GM12878 (cell line): ENCODE data around the gene LYRM4. TPM values are rescaled to one million over a fixed set of nuclear protein-coding genes. Genes with fewer than 3 reads are reported as not detected.

Source experiments
- ATAC-seq: fragments of 200-7000 bp; cut with Tn5 transposase; 3 replicates; pipeline ENCODE4 v1.9.1; 2020; ENCODE audit warnings: mild to moderate bottlenecking, moderate library complexity
- BruUV-seq: library from RNA; stranded (reverse); fragments of 400-500 nt; replicated peaks from 2 replicates; lab custom pipeline; 2021; lab: Mats Ljungman, UMichigan
- CTCF ChIA-PET: fragments of 300-600 bp; sonication (Branson Sonifier 250); formaldehyde crosslinking; extraction: SDS; loops from one replicate; lab custom pipeline; 2021; ENCODE audit warnings: inconsistent platforms; lab: Yijun Ruan, JAX
- POLR2A ChIA-PET: fragments of 350-600 bp; formaldehyde crosslinking; extraction: SDS; loops from one replicate; lab custom pipeline; 2021; ENCODE audit warnings: inconsistent platforms; lab: Charles Lee
- RAD21 ChIA-PET: fragments of 300-600 bp; sonication (Branson Sonifier 250); formaldehyde crosslinking; loops from one replicate; lab custom pipeline; 2023; ENCODE audit warnings: antibody characterized with exemption; ENCODE audit not compliant: unreplicated experiment; lab: Charles Lee
- SMC1A ChIA-PET: fragments of 300-600 bp; sonication (Branson Sonifier 250); formaldehyde crosslinking; loops from one replicate; lab custom pipeline; 2023; ENCODE audit not compliant: unreplicated experiment, uncharacterized antibody; lab: Charles Lee
- DNase-seq: peaks from one replicate; pipeline ENCODE4 v3.0.0-alpha.2; 2011; ENCODE audit warnings: low read depth, low spot score
- FAIRE-seq: peaks from 3 replicates; lab custom pipeline; 2011; peaks lifted over from hg19 to GRCh38; lab: Jason Lieb, UNC
- H2AFZ ChIP-seq: 2 replicates; pipeline ENCODE4 v1.6.0; 2011; ENCODE audit warnings: low read depth, low read length, control low read depth; ENCODE audit not compliant: control insufficient read depth
- H3K27ac ChIP-seq: 2 replicates; pipeline ENCODE4 v1.5.1; 2011; ENCODE audit warnings: control low read depth; ENCODE audit not compliant: control insufficient read depth, insufficient read depth
- H3K27me3 ChIP-seq, 2 experiments: replicated peaks in 1 of 2; 2 replicates each; pipeline versions ENCODE4 v1.6.0 to v1.6.1; 2011; ENCODE audit warnings: low read length in 1 of 2; ENCODE audit not compliant: control insufficient read depth in 2 of 2, insufficient read depth in 2 of 2
- H3K36me3 ChIP-seq, 2 experiments: 2 replicates each; pipeline ENCODE4 v1.5.1; 2011; ENCODE audit warnings: low read length in 1 of 2; ENCODE audit not compliant: control insufficient read depth in 2 of 2, insufficient read depth in 2 of 2
- H3K4me1 ChIP-seq: 2 replicates; pipeline ENCODE4 v1.6.1; 2011; ENCODE audit warnings: mild to moderate bottlenecking, low read length, moderate library complexity, mixed read lengths; ENCODE audit not compliant: control insufficient read depth, insufficient read depth
- H3K4me2 ChIP-seq: 2 replicates; pipeline ENCODE4 v1.6.0; 2011; ENCODE audit warnings: control low read depth; ENCODE audit not compliant: control insufficient read depth, insufficient read depth
- H3K4me3 ChIP-seq: fragments of 200-600 bp; sonication (generic); 2 replicates; pipeline ENCODE4 v1.5.1; 2016
- H3K79me2 ChIP-seq: 2 replicates; pipeline ENCODE4 v1.6.0; 2011; ENCODE audit warnings: low read length; ENCODE audit not compliant: control insufficient read depth, insufficient read depth
- H3K9ac ChIP-seq: 2 replicates; pipeline ENCODE4 v1.8.0; 2011; ENCODE audit warnings: low read length, control low read depth, mixed read lengths; ENCODE audit not compliant: control insufficient read depth, insufficient read depth
- H3K9me3 ChIP-seq: replicated peaks from 3 replicates; pipeline ENCODE4 v1.5.1; 2011; ENCODE audit warnings: mild to moderate bottlenecking, low read length; ENCODE audit not compliant: control insufficient read depth, insufficient read depth
- H4K20me1 ChIP-seq: 2 replicates; pipeline ENCODE4 v1.6.0; 2011; ENCODE audit not compliant: control insufficient read depth, insufficient read depth
- DPF2 ChIP-seq: fragments of 450-650 bp; IDR thresholded peaks from 2 replicates; pipeline ENCODE4 v1.6.1; 2017; ENCODE audit warnings: mild to moderate bottlenecking
- ELK1 ChIP-seq: IDR thresholded peaks from 2 replicates; pipeline ENCODE4 v1.6.1; 2012; ENCODE audit warnings: low read depth, low read length, improper control_type of control experiment
- FOXM1 ChIP-seq: IDR thresholded peaks from 2 replicates; pipeline ENCODE4 v1.6.1; 2012; ENCODE audit warnings: low read depth, mild to moderate bottlenecking, inconsistent platforms, low read length, moderate library complexity
- POLR2AphosphoS2 ChIP-seq: IDR thresholded peaks from 2 replicates; pipeline ENCODE4 v1.6.1; 2011; ENCODE audit warnings: low read depth, mild to moderate bottlenecking, low read length, improper control_type of control experiment, moderate library complexity
- RB1 ChIP-seq: fragments of 450-650 bp; formaldehyde crosslinking; IDR thresholded peaks from 2 replicates; pipeline ENCODE4 v1.6.1; 2017; ENCODE audit warnings: mild to moderate bottlenecking, borderline replicate concordance
- WRNIP1 ChIP-seq: IDR thresholded peaks from 2 replicates; pipeline ENCODE4 v1.6.1; 2011; ENCODE audit warnings: low read depth, low read length, improper control_type of control experiment, borderline replicate concordance
- WGBS: methylation state at CpG from one replicate; pipeline ENCODE4 v1.1.6; 2016; ENCODE audit warnings: low lambda C conversion rate; ENCODE audit not compliant: insufficient replicate concordance, insufficient coverage; ENCODE audit errors: missing lambda C conversion rate; 5-methylcytosine and 5-hydroxymethylcytosine counted together
- in situ Hi-C: fragments of 300-500 bp; cut with MboI; formaldehyde crosslinking; loops from 9 replicates; pipeline ENCODE4 v1.14.3; 2018; ENCODE audit warnings: mixed read lengths
- intact Hi-C: fragments of 100-400 bp; cut with micrococcal nuclease; formaldehyde crosslinking; loops from one replicate; pipeline ENCODE4 v1.14.2; 2022; ENCODE audit not compliant: unreplicated experiment
- polyA plus RNA-seq, 11 experiments: library from polyadenylated mRNA; depleted of rRNA in 4 of 11; unstranded in 6 of 11; stranded (reverse) in 5 of 11; fragments of >200 nt; fragmentation: Nextera tagmentation in 4 of 11; fragmentation: Illumina TruSeq in 1 of 11; extraction: Ambion mirVana in 4 of 11; extraction: Trizol in 1 of 11; gene quantifications; 1 replicate in 1 of 11; 2 replicates in 10 of 11; pipeline versions ENCODE4 v1.2.1 to v1.2.3, GENCODE V29; 2011 to 2016; ENCODE audit warnings: inconsistent platforms in 2 of 11, missing spikeins in 2 of 11, low read depth in 1 of 11
- total RNA-seq, 4 experiments: library from RNA; depleted of rRNA in 3 of 4; stranded (reverse); fragments of >200 nt in 3 of 4; fragmentation: Illumina TruSeq in 1 of 4; extraction: Trizol in 1 of 4; gene quantifications; 2 replicates each; pipeline versions ENCODE4 v1.2.1 to v1.2.3, GENCODE V29; 2013 to 2021

LYRM4 gene
- total and polyA plus RNA-seq, 10 of the 15 experiments (the other 5 are each of a cell fraction or from before 2014, with no cell fraction given) = 32.7 to 66.8 (median 44.0) TPM

GRCh38 chr6:5150551-5151075 lies 110.1 kb downstream of the LYRM4 start:
- Histone ChIP-seq H3K4me1 (no peaks in the 10 kb centered on the region), H3K79me2 (no peaks in the 10 kb centered on the region), H3K36me3 (no peaks in the 10 kb centered on the region), H3K4me3 (no peak overlapping the region), H3K9me3 (no peaks in the 10 kb centered on the region), H3K4me2 (no peak overlapping the region), H3K9ac (no peak overlapping the region), H3K27me3 (no peaks in the 10 kb centered on the region), H3K27ac (no peak overlapping the region), H2AFZ (no peak overlapping the region), H4K20me1 (no peaks in the 10 kb centered on the region)
- no peak for ATAC-seq
- RAD21 ChIA-PET = interaction anchor here (0.7 to 0.8 kb wide), 2 partner anchors 24 to 902 kb away, joined by 3 to 5 read pairs; no protein-coding TSS in a partner anchor
- DNase-seq = no peak
- POLR2A ChIA-PET = interaction anchor here (2.1 kb wide), 1 partner anchor 13 kb away, joined by 6 read pairs; no protein-coding TSS in a partner anchor
- CTCF ChIA-PET = interaction anchor here (1.4 to 1.7 kb wide), 3 partner anchors 10 to 229 kb away, joined by 3 to 6 read pairs (median 6); no protein-coding TSS in a partner anchor
- in situ Hi-C loops (no loop called here), intact Hi-C loops (no loop called here)
- FAIRE-seq = no peak
- SMC1A ChIA-PET = interaction anchor here (0.7 to 0.9 kb wide), 2 partner anchors 153 to 340 kb away, joined by 3 read pairs; no protein-coding TSS in a partner anchor
- no TSS peak for BruUV-seq
- WGBS = 80% methylated on average over 3 of the region's 3 CpGs
- TF ChIP-seq WRNIP1 = no peak
- no peak for TF ChIP-seq FOXM1
- TF ChIP-seq POLR2AphosphoS2 = no peak
- TF ChIP-seq RB1 = no peak
- no peak for TF ChIP-seq DPF2
- no peak for TF ChIP-seq ELK1
- TF ChIP-seq, all 136 proteins: peak for 0
